NCI-H82 (cell line): ENCODE data around the gene SDR42E1.

Experiments used
- DNase-seq: peaks from one replicate; lab custom pipeline; 2025; lab: John Stamatoyannopoulos, UW

Gene SDR42E1, protein sequence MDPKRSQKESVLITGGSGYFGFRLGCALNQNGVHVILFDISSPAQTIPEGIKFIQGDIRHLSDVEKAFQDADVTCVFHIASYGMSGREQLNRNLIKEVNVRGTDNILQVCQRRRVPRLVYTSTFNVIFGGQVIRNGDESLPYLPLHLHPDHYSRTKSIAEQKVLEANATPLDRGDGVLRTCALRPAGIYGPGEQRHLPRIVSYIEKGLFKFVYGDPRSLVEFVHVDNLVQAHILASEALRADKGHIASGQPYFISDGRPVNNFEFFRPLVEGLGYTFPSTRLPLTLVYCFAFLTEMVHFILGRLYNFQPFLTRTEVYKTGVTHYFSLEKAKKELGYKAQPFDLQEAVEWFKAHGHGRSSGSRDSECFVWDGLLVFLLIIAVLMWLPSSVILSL

DNA sequence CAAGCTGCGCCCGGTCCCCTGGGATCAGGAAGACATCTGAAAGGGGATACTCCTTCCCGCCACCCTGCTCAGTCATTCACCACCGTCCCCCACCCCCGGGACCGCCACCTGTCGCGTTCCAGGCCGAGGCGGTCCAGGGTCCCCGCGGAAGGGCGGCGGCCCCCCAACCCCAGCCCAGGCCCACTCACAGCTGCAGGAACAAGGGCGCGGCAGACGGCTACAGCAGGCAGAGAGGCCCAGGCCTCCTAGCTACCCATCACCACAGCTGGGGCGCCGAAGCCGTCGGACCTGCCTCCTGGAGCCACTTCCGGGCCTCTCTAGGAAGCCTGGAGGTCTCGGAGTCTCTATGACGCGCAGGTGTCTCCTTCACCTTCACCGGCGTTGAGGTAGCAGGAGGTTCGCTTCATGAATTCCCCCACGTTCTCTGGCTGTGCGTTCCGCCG is at the start of gene SDR42E1:
SDR42E1 (minus strand) TSS at position 272 of the 443 bp plus-strand sequence. CDS start 10,612 bp downstream, outside the sequence.
- DNase-seq, result no peak

DNA sequence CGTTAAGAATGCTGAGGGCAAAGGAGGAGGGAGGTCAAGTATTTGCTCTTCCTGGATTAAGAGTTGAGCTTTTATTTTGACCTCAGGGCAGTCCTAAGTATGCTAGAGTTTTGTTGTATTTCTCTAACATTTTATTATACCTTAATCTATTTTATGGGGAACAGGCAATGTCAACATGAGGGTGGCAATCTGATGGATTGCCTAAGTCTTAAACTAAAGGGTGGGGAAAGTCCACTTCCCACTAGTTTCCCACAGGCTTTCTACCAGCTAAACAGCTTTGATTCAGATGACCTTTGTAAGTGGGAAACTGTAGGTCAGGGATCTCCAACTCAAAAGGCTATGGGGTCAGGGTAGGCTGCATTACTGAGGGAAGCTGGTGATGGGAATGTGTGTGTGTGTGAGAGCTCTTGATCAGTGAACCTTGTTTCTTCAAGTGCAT is 48.7 kb upstream of the SDR42E1 start:
- DNase-seq, result no peak

DNA sequence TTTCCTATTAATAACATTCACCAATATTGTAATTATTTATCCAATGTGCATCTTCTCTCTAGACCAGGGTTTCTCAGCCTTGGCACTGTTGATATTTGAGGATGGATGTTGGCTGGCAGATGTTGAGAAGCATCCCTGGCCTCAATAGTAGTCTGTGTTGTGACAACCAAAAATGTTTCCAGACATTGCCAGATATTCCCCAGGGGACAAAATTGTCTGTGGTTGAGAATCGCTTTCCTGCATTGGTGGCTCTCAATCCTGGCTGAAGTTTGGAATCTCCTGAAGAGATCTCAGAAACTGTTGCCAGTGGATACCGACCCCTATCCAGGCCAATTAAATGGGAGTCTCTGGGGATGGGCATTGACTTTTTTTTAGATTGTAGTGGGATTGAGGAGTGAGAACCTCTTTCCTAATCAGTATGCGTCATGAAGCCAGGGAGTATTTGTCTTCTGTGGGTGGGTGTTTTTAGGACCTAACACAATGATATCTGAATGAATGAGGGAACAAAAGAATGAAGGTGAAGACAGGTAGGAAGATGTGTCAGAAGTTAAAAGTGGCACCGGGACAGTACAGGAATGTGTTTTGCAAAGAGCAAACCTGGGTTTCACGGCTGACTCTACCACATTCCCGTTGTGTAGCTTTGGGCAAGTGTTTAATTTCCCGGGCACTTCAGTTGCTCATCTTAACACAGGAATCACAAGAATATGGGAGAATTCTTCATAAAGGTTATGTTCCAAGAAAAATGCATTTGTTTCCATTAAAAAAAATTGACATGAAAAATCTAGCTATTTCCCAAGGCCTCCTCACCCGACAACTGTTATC is 48.1 kb upstream of the SDR42E1 start:
- no peak for DNase-seq

DNA sequence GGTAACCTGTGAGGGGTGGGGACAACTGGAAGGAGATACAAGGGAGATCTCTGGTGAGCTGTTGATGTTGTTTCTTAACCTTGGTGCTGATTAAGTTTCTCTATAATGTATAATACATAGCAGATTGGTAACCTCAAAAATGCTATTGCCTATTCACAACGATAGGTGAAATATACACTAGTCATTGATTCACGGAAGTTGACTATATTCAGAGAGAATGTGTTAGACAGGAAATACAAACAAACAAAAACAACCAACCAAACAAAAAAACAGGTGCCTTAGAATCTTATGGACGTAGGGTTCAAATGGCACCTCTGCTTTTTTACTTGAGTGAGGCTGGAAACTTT is 45.3 kb upstream of the SDR42E1 start:
- no peak for DNase-seq

DNA sequence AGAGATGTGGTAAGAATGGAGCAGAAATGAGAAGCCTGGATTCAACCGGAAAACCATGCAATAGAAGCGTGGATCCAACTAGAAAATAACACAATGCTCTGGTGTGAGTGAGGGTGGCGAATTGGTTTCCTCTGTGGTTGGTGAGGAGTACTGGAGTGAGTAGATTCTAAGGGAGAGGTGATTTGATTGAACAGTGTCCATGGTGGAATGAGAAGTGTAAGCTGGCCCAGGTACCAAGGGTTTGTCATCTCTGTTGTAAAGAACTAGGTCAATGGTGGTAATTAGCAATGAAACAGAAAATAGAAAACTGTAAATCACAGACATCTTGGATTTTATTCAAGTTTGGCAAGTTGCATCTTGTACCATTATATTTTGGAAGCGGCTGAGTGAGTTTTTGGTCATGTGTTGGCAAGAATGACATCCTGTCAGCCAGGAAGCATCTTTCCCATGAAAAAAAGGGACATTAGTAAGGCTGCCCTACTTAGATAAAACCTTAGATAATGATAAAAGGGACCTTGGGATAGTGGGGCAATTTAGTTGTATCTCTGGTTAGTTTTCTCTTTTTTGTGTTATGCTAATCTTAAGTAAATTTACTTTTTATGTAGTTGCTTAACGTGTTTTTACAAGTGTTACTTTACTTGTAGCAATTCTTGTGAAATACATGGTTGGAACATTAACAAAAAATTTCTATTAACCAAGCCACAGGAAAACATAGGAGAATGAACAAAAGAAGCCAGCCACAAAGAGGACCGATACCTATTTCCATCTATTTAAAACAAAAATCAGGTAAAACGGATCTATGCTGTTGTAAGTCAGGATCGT is 44.7 kb upstream of the SDR42E1 start:
- no peak for DNase-seq

DNA sequence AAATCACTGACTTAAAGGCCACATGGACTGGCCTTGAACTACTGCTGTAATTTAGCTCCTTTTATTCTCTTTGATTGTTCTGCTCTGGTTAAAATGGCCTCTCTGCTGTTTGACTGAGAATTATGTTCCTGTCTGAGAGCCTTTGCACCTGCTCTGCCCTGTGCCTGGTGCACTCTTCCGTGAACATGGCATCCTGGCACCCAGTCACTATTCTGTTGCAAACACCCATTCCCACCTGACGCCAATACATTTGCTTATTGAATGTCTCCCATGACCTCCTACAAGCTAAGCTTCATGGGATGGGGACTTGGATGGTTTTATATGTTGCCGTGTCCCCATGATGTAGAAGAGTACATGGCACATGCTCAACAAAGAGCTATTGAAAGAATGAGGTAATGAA is 43.8 kb upstream of the SDR42E1 start:
- DNase-seq, result no peak

DNA sequence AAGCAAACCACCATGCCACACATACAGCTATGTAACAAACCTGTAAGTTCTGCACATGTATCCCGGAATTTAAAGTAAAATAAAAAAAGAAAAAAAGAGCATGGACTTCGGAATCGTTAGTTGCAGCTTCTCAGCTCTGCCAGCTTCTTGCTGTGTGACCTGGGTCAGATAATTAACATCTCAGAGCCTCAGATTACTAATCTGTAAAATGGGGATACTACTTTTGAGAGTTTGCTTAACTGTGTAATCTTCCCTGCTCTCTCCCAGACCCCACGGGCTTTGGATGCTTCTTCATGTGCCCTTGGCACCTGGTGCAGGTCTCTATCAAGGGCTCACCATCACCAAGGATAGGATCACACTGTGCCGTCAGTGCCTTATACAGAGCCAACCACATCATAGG is 40.4 kb upstream of the SDR42E1 start:
- DNase-seq, result no peak

DNA sequence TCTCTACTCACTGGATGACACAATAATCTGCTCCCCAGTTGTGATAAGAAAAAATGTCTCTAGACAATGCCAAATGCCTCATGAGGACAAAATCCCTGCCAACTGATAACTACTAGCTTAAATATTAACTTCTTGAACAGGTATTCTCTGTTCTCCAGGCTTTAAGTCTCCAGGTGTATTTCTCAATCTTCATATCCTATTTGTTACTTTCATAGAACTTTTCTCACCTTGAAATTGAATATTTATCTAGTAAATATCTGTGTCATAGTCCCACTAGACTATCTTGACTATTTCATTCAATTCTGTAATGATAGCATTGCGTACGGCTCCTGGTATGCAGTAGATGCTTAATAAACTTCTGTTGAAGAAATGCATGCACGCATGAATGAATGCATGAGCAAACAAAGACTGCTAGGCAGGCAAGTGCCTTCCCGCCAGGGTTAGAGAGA is 39.7 kb upstream of the SDR42E1 start:
- DNase-seq, result no peak

DNA sequence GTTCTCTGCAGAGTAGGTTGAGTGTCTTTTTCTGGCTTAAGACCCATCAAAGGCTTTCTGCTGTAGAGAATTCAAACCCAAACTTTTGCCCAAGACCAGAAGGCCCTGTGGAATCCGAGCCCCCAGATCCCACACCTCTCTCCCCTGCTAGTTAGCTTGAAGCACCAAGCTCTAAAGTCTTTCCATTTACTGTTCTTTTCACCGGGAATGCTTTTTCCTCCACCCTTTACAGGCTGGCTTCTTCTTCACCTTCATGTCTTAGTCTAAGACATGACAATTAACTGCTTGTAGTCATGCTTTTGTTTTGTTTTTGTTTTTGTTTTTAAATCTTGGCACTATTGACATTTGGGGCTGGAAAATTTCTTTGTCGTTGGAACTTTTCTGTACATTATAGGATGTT is 39.2 kb upstream of the SDR42E1 start:
- no peak for DNase-seq

DNA sequence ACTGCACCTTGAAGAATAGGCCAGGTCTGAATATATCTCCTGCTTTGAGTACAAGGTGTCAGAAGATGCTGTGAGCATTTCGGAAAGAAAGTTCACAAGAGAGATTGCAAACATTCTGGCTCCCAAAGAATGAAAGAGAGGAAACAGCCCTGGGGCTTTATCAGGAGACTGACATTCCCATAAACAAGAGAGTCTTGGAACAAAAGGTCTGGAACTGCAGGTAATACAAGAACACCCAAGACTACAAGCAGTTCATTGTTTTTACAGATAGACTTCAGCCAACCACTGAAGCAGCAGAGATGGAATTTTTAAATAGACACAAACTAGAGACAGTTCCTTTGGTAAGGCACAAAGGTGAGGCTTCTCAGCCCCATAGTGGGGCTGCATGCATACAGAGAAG is 38.2 kb upstream of the SDR42E1 start:
- no peak for DNase-seq

DNA sequence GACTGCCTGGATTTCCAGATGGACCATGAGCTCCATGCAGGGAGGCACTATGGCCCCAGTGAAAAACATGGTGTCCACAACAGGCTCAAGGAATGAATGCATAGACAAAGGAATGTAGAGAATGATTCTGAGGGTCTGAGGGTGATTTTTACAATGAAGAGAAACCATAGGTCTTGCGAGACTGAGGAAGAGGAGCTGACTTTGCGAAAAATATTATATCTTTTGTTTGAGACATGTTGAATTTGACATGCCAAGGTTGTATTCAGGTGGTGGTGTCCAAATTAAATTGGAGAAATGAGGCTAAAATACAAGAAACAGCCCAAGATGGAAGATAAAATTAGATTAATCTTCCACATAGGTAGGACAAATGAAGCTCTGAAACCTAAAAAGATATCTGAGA is 36.5 kb upstream of the SDR42E1 start:
- no peak for DNase-seq

DNA sequence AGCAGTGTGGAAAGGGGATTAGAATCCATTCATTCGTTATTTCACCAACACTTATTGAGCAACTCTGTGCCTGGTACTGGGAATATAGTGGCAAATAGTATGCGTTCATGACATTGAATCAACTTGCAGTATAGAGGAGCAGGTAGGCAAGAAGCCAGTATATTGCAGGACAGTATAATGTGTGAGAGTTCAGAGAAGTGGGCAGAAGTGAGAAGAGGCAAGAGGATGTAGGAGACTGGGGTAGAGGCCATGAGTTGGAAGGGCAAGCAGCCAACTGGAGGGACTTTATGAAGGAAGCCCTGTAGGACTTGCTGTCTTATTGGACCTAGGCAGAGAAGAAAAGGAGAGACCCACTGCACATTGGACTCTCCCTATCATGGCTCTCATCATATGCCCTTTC is 36.1 kb upstream of the SDR42E1 start:
- DNase-seq, result no peak

DNA sequence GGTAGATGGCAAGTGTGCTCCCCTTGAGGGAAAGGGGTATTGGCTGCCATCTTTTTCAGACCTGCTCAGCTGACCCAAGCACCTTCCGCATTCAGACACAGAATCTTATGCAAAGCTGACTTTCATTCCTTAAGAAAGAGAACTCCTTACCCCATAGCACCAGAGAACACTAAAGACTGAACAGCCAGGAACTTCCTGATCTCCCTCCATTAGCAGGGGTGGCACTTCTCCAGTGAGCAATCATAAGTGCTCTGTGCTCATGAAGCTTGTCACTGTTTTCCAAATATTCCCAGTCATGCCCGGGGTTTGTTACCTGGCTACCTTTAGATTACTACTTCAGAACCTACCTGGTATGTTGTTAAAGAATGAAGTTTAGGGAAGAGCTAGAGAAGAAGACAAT is 35.7 kb upstream of the SDR42E1 start:
- no peak for DNase-seq

DNA sequence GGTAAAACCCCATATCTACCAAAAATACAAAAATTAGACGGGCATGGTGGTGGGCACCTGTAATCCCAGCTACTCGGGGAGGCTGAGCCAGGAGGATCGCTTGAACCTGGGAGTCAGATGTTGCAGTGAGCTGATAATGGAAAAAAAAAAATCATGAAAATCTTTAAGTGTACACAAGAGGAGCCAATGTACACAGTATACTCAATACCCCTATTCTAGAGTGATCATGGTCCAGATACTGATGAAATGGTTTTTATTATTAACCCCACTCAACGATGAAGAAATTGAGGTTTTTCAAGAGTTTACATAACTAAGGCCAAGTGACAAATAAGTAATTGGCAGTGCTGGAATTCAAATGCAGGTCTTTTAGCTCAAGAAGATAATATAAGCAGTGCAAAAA is 35.3 kb upstream of the SDR42E1 start:
- DNase-seq, result no peak

DNA sequence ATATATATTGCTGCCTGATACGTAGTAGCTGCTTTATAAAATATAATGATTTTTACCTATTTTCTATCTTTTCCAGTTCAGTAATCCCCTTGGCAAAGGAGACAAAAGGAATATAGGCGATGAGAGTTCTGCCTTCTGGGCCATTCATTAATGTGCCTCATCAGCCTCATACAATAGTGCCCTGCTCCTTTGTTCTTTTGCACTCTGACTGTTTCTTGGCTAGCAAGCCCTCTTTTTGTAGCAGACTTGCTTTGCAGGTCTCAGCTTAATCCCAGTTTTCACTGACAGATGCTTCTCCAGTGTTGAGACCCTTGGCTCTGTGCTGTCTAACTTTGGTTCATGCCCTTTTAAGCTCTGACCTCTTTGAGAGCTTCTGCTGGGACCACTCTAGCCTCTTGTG is 34.2 kb upstream of the SDR42E1 start:
- peak; percentile 70 for DNase-seq

DNA sequence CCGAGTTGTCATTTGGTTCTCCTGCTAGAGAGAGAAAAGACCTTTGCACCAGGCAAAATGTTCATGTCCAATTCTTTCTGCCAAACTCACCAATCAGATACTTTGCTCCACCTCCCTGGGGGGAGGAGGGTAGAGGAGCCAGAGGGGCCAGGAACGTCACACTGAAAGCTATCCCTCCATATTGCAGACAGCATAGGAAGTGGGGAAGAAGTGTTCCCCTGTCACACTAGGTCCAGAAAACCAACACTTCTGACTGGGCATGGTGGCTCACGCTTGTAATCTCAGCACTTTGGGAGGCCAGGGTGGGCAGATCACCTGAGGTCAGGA is 33.3 kb upstream of the SDR42E1 start:
- DNase-seq, result peak; percentile 74

DNA sequence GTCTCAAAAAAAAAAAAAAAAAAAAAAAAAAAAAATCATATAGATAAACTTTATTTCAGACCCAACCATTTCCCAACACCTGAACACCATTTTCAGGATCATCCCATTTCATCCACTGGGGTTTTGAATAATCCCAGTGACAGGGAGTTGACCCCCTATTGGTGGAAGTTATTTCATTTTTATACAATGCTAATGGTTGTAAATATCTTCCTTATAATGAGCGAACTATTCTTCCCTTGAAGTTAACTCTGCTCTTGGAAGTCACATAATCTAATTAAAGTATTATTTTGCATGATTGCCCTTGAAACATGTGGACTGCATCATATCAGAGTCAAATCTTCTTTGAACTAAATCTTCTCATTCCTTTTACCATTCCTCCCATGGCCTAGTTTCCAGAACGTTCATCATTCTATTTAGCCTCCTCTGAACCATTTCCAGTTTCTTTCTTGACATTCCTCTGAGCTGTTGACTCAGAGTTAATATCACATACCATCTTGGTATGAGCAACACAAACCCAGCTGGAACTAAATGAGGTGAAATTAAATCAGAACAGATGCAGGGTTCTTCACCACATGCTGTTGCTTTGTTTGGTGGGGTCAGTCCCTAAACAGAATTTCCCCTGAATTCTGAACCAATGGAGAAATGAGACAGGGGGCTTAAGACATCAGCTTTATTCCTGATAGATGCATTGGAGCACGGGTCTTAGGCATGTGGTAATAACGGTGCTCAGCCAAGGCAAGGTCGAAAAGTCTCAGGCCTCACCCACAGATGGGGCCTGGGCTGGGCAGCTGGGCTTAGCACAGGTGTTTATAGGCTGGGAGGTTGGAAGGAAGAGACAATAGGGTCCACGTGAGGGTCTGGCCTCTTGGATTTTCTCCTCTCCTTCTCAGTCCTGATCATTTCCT is 32.7 kb upstream of the SDR42E1 start:
- DNase-seq, result peak; percentile 74

DNA sequence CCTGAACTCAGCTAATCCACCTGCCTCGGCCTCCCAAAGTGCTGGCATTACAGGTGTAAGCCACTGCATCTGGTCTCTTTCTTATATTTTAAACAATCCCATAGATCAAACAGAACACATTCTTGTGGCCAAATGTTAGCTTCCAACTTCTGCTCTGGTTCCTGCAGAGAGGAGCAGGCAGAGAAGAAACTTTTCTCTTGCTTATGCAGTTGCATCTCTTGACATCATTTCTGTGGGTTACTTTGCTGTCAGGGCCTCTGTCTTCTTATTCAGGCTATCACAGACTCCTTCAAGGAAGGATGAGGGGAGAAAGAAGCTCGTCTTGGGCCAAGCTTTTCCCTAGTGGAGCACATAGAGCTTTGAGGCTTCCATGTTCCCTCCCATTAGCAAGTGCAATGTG is 31.6 kb upstream of the SDR42E1 start:
- DNase-seq, result peak; percentile 10

DNA sequence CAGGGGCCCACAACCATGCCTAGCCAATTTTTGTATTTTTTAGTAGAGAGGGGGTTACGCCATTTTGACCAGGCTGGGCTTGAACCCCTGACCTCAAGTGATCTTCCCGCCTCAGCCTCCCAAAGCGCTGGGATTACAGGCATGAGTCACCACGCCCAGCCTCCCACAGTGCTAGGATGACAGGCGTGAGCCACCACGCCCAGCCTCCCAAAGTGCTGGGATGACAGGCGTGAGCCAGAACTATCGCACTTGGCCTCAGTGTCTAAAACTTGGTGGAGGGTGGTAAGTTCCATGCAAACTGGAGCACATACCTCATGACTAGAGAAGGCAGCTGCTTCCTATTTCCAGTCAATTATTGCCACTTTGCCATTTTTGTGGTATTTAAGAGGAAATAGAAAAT is 30.9 kb upstream of the SDR42E1 start:
- no peak for DNase-seq

DNA sequence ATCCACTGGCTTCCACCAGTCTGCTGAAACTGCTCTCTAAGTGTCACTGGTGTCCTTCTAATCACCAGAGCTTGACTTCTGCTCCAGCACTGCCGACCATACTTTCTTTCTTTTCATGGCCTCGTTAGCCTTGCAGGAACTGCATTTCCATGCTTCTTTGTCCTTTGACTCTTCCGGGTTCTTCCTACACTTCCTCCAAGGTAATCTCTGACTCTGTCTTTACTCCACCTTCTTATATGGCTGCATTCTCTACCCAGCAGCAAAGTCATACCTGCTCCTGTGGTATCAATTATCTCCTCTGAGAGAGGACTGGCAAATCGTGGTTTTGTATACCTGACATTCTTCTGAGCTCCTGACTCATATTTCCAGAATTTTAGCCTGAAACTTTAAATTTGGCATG is 30.3 kb upstream of the SDR42E1 start:
- DNase-seq, result no peak

DNA sequence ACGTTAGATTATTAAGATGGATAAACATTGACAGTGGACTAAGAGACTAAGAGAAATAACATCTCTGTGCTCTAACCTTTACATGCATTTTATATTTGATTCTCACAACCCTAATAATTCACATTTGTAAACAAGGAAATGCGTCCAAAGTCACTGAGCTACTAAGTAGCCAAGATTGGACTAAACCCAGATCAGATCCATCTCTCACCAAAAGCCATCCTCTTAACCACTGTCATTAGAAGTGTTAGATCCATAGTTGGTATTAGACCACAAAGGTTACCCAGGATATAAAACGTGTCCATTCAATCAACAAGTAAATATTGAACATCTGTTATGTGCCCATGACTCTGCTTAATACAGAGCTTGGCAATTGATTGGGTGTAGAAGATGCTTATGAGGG is 29.0 kb upstream of the SDR42E1 start:
- DNase-seq, result peak; percentile 29
